Activated CD4-positive, alpha-beta T cell treated with anti-CD3 and anti-CD28 coated beads, Interleukin-10, Interleukin-2, amounts not matched to agents 100 ng/mL and 50 ng/mL, durations not matched to agents 16 hours and 8 hours (primary cell): ENCODE measurements around the gene MATK.
"Not testable (repeated sequence)": the region's sequence is repeated elsewhere in the genome, so short reads cannot be mapped to it uniquely, and the experiment has no call there.

Source experiments
- DNase-seq: peaks from one replicate; pipeline ENCODE4 v3.0.0-alpha.2; 2020

Gene MATK

GRCh38 chr19:3785938-3786824 is at the start of gene MATK:
TSS of gene MATK (minus strand) at chr19:3786381. CDS start at chr19:3785135, 1,246 bp downstream.
- DNase-seq = no peak

- no peak for DNase-seq
Observed at GRCh38 chr19:3835055-3835435, 48.9 kb upstream of the MATK start.

- no peak for DNase-seq
Observed at GRCh38 chr19:3834349-3835054, 48.3 kb upstream of the MATK start.

GRCh38 chr19:3833578-3834348 is 47.6 kb upstream of the MATK start:
- DNase-seq = no peak

GRCh38 chr19:3832001-3832400 is 45.8 kb upstream of the MATK start:
- DNase-seq = no peak

- DNase-seq = no peak
Observed at GRCh38 chr19:3831601-3832000, 45.4 kb upstream of the MATK start.

- DNase-seq = no peak
Observed at GRCh38 chr19:3830621-3831589, 44.7 kb upstream of the MATK start.

- DNase-seq = no peak
Observed at GRCh38 chr19:3827306-3827705, 41.1 kb upstream of the MATK start.

- no peak for DNase-seq
Observed at GRCh38 chr19:3826163-3826562, 40.0 kb upstream of the MATK start.

- DNase-seq = no peak
Observed at GRCh38 chr19:3825286-3825956, 39.2 kb upstream of the MATK start.

- DNase-seq = no peak
Observed at GRCh38 chr19:3823350-3823713, 37.2 kb upstream of the MATK start.

- DNase-seq = no peak
Observed at GRCh38 chr19:3822683-3823349, 36.6 kb upstream of the MATK start.

GRCh38 chr19:3821857-3822364 is 35.7 kb upstream of the MATK start:
- DNase-seq = peak; percentile 86

GRCh38 chr19:3821156-3821555 is 35.0 kb upstream of the MATK start:
- DNase-seq = no peak

GRCh38 chr19:3819989-3820388 is 33.8 kb upstream of the MATK start:
- DNase-seq = no peak

- DNase-seq = no peak
Observed at GRCh38 chr19:3818918-3819317, 32.7 kb upstream of the MATK start.

GRCh38 chr19:3818466-3818865 is 32.3 kb upstream of the MATK start:
- DNase-seq = peak; percentile 52

GRCh38 chr19:3817761-3818160 is 31.6 kb upstream of the MATK start:
- no peak for DNase-seq

- no peak for DNase-seq
Observed at GRCh38 chr19:3816566-3817218, 30.5 kb upstream of the MATK start.

- DNase-seq = not testable (repeated sequence)
Observed at GRCh38 chr19:3816148-3816547, 30.0 kb upstream of the MATK start.
